Ishikawa (cell line): ENCODE data around the gene PLCB4.

Experiments
- CEBPB ChIP-seq: IDR thresholded peaks from 2 replicates; pipeline ENCODE4 v1.6.1; 2012
- CREB1 ChIP-seq: IDR thresholded peaks from 2 replicates; pipeline ENCODE4 v1.6.1; 2012; ENCODE audit warnings: low read depth
- EGR1 ChIP-seq: IDR thresholded peaks from 2 replicates; pipeline ENCODE4 v1.6.1; 2012
- EP300 ChIP-seq: IDR thresholded peaks from 2 replicates; pipeline ENCODE4 v1.6.1; 2012; ENCODE audit warnings: borderline replicate concordance
- FOXM1 ChIP-seq: IDR thresholded peaks from 2 replicates; pipeline ENCODE4 v1.6.1; 2012; ENCODE audit warnings: low read depth, borderline replicate concordance
- MAX ChIP-seq: IDR thresholded peaks from 2 replicates; pipeline ENCODE4 v1.6.1; 2012
- NFIC ChIP-seq: IDR thresholded peaks from 2 replicates; pipeline ENCODE4 v1.6.1; 2012
- RAD21 ChIP-seq: IDR thresholded peaks from 2 replicates; pipeline ENCODE4 v1.6.1; 2012; ENCODE audit warnings: low read depth
- REST ChIP-seq: IDR thresholded peaks from 2 replicates; pipeline ENCODE4 v1.6.1; 2012; ENCODE audit warnings: low read depth, mild to moderate bottlenecking
- TAF1 ChIP-seq: IDR thresholded peaks from 2 replicates; pipeline ENCODE4 v1.6.1; 2012; ENCODE audit warnings: low read depth, mild to moderate bottlenecking
- TCF12 ChIP-seq: IDR thresholded peaks from 2 replicates; pipeline ENCODE4 v1.6.1; 2012; ENCODE audit warnings: low read depth
- TEAD4 ChIP-seq: IDR thresholded peaks from 2 replicates; pipeline ENCODE4 v1.6.1; 2012
- USF1 ChIP-seq: IDR thresholded peaks from 2 replicates; pipeline ENCODE4 v1.6.1; 2012
- YY1 ChIP-seq: IDR thresholded peaks from 2 replicates; pipeline ENCODE4 v1.6.1; 2012; ENCODE audit warnings: low read depth
- ZBTB7A ChIP-seq: IDR thresholded peaks from 2 replicates; pipeline ENCODE4 v1.6.1; 2012; ENCODE audit warnings: low read depth

Gene PLCB4

GRCh38 chr20:9260027-9260426 lies 191.1 kb downstream of the PLCB4 start:
- TF ChIP-seq TEAD4 (no peak), ZBTB7A (no peak)

GRCh38 chr20:9261781-9262180 lies 192.9 kb downstream of the PLCB4 start:
- no peak for TF ChIP-seq EP300
- TF ChIP-seq REST, result no peak
- TF ChIP-seq TCF12, result no peak
- TF ChIP-seq FOXM1, result no peak
- TF ChIP-seq TEAD4, result no peak
- no peak for TF ChIP-seq CREB1
- TF ChIP-seq EGR1, result no peak
- no peak for TF ChIP-seq YY1
- TF ChIP-seq TAF1, result no peak
- TF ChIP-seq NFIC, result no peak
- no peak for TF ChIP-seq ZBTB7A
- no peak for TF ChIP-seq MAX
- no peak for TF ChIP-seq USF1
- TF ChIP-seq RAD21, result no peak
- TF ChIP-seq CEBPB, result no peak

- no peak for TF ChIP-seq MAX
- no peak for TF ChIP-seq EGR1
- TF ChIP-seq CEBPB, result no peak
- no peak for TF ChIP-seq CREB1
- TF ChIP-seq YY1, result no peak
- no peak for TF ChIP-seq RAD21
These were observed 193.8 kb downstream of the PLCB4 start for GRCh38 chr20:9262653-9263194.

- TF ChIP-seq EGR1 (no peak), CEBPB (no peak), MAX (no peak), CREB1 (no peak), TEAD4 (no peak), FOXM1 (no peak), REST (no peak), NFIC (no peak), USF1 (no peak), ZBTB7A (no peak), EP300 (no peak), TAF1 (no peak), TCF12 (no peak), RAD21 (no peak)
These were observed 200.5 kb downstream of the PLCB4 start for GRCh38 chr20:9269280-9269971.

- TF ChIP-seq TCF12, result no peak
- TF ChIP-seq RAD21, result no peak
- TF ChIP-seq TEAD4, result no peak
- TF ChIP-seq MAX, result no peak
- no peak for TF ChIP-seq TAF1
- TF ChIP-seq USF1, result no peak
- no peak for TF ChIP-seq EGR1
- no peak for TF ChIP-seq ZBTB7A
- no peak for TF ChIP-seq FOXM1
- TF ChIP-seq REST, result no peak
- TF ChIP-seq NFIC, result no peak
- TF ChIP-seq CREB1, result no peak
- no peak for TF ChIP-seq CEBPB
- TF ChIP-seq YY1, result no peak
- no peak for TF ChIP-seq EP300
These were observed 201.9 kb downstream of the PLCB4 start for GRCh38 chr20:9270831-9271230.
